ENCODE data around the gene JPH4.

DNA sequence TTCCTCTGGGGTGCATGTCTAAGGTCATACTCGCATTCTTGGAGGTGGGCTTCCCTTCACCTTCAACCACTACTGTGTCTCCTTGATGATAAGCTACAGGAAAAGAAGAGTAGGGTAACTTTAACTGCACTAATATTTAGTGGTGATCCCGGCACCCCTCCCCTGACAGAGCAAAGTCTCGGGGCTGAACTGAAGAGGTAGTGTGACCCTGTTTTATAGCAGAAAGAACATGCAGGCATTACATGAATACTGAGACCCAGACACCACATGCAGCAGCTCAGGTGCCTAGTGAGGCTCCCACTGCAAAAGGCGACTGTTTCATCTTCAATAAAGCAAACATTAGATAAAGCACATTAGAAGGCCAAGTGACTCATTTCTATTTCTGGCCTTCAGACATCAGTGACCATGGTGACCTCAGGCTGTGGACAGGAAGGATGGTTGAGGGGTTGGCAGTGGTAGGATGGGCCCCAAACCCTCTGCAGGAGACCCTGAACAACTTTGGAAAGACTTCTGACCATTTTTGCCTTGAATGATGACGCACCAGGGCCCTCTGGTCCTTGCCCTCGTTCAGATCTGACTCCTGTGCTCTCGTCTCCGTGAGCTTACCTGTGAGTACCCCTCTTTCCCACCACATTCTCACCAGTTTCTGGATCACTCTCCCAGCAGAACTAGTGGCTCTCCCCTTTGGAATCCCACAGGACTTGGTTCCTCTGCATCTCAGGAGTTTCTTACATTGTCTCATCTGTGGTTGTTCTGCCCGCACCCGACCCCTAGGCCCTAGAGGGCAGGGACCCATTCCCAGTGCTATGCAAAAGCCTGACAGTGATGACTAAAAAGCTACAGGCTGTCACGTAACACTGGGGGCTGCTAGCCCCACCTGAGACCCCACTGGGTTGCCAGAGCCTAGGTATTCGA, 23.8 kb upstream of the JPH4 start:
- TF ChIP-seq, protein P1, sequence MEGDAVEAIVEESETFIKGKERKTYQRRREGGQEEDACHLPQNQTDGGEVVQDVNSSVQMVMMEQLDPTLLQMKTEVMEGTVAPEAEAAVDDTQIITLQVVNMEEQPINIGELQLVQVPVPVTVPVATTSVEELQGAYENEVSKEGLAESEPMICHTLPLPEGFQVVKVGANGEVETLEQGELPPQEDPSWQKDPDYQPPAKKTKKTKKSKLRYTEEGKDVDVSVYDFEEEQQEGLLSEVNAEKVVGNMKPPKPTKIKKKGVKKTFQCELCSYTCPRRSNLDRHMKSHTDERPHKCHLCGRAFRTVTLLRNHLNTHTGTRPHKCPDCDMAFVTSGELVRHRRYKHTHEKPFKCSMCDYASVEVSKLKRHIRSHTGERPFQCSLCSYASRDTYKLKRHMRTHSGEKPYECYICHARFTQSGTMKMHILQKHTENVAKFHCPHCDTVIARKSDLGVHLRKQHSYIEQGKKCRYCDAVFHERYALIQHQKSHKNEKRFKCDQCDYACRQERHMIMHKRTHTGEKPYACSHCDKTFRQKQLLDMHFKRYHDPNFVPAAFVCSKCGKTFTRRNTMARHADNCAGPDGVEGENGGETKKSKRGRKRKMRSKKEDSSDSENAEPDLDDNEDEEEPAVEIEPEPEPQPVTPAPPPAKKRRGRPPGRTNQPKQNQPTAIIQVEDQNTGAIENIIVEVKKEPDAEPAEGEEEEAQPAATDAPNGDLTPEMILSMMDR (conservative IDR thresholded peaks at IDR 0.05; ENCODE audit: low read length) = no peak
- TF ChIP-seq EZH2phosphoT487 (IDR thresholded peaks at IDR 0.05; ENCODE audit: borderline replicate concordance, low read depth, low read length) = no peak

Measured in OCI-LY7 (cell line).